Mononuclear cell (primary cell): ENCODE measurements around the gene YIF1A. TPM values are rescaled to one million over a fixed set of nuclear protein-coding genes. Genes with fewer than 3 reads are reported as not detected.
"Not testable (repeated sequence)": the region's sequence is repeated elsewhere in the genome, so short reads cannot be mapped to it uniquely, and the experiment has no call there.

Source experiments
- H3K27me3 ChIP-seq: 2 replicates; pipeline ENCODE4 v1.6.0; 2011; ENCODE audit warnings: low read length, control low read depth; ENCODE audit not compliant: insufficient read depth
- H3K4me1 ChIP-seq: 2 replicates; pipeline ENCODE4 v1.5.1; 2011; ENCODE audit warnings: mild to moderate bottlenecking, low read length, control low read depth; ENCODE audit not compliant: insufficient read depth
- H3K4me3 ChIP-seq: 2 replicates; pipeline ENCODE4 v1.5.1; 2011; ENCODE audit warnings: mild to moderate bottlenecking, low read length, moderate library complexity
- H3K9me3 ChIP-seq: 2 replicates; pipeline ENCODE4 v1.5.1; 2011; ENCODE audit warnings: low read depth, mild to moderate bottlenecking, control low read depth, low read length
- total RNA-seq: library from RNA; depleted of rRNA; stranded (reverse); fragments of >200 nt; gene quantifications from one replicate; pipeline ENCODE4 v1.2.3, GENCODE V29; 2012

YIF1A gene
- total RNA-seq, 1 donor = 13.1 TPM

GRCh38 chr11:66276619-66277018 lies 12.3 kb downstream of the YIF1A start:
- H3K4me3 ChIP-seq, H3K9me3 ChIP-seq, H3K27me3 ChIP-seq: not testable (repeated sequence)
- peaks cover 32% of the 10 kb centered on the region for H3K4me1 ChIP-seq

GRCh38 chr11:66275984-66276612 lies 12.8 kb downstream of the YIF1A start:
- Histone ChIP-seq H3K27me3 (no peaks in the 10 kb centered on the region), H3K4me1 (peaks cover 35% of the 10 kb centered on the region), H3K9me3 (no peaks in the 10 kb centered on the region), H3K4me3 (no peak overlapping the region)

- no peak overlapping the region for H3K4me3 ChIP-seq
- no peaks in the 10 kb centered on the region for H3K27me3 ChIP-seq
- no peaks in the 10 kb centered on the region for H3K9me3 ChIP-seq
- peaks cover 41% of the 10 kb centered on the region for H3K4me1 ChIP-seq
Measured at GRCh38 chr11:66275396-66275795, 13.5 kb downstream of the YIF1A start.

- Histone ChIP-seq H3K9me3 (no peaks in the 10 kb centered on the region), H3K4me1 (peaks cover 53% of the 10 kb centered on the region), H3K27me3 (no peaks in the 10 kb centered on the region), H3K4me3 (no peak overlapping the region)
Measured at GRCh38 chr11:66274219-66274618, 14.7 kb downstream of the YIF1A start.

GRCh38 chr11:66272596-66272995 lies 16.3 kb downstream of the YIF1A start:
- no peak overlapping the region for H3K4me3 ChIP-seq
- H3K9me3 ChIP-seq = no peaks in the 10 kb centered on the region
- no peaks in the 10 kb centered on the region for H3K27me3 ChIP-seq
- H3K4me1 ChIP-seq = peaks cover 56% of the 10 kb centered on the region

GRCh38 chr11:66271816-66272215 lies 17.1 kb downstream of the YIF1A start:
- Histone ChIP-seq H3K4me1 (peaks cover 55% of the 10 kb centered on the region), H3K9me3 (no peaks in the 10 kb centered on the region), H3K27me3 (no peaks in the 10 kb centered on the region), H3K4me3 (no peak overlapping the region)

GRCh38 chr11:66268952-66269905 lies 19.7 kb downstream of the YIF1A start:
- no peaks in the 10 kb centered on the region for H3K9me3 ChIP-seq
- peaks cover 56% of the 10 kb centered on the region for H3K4me1 ChIP-seq
- H3K27me3 ChIP-seq = no peaks in the 10 kb centered on the region
- H3K4me3 ChIP-seq = peak overlapping the region; percentile 94

- Histone ChIP-seq H3K9me3 (no peaks in the 10 kb centered on the region), H3K4me3 (peak within 1 kb of the TSS; percentile 94), H3K4me1 (peaks cover 53% of the 10 kb centered on the region), H3K27me3 (no peaks in the 10 kb centered on the region)
Measured at GRCh38 chr11:66268244-66268951, 20.5 kb downstream of the YIF1A start, which contains the start of gene RAB1B. Gene RAB1B, plus strand, starts transcription at chr11:66268639. Its CDS starts 41 bp downstream, at chr11:66268680.

GRCh38 chr11:66267379-66268243 lies 21.3 kb downstream of the YIF1A start:
- peaks cover 47% of the 10 kb centered on the region for H3K4me1 ChIP-seq
- no peaks in the 10 kb centered on the region for H3K9me3 ChIP-seq
- H3K4me3 ChIP-seq = peak overlapping the region; percentile 94
- H3K27me3 ChIP-seq = no peaks in the 10 kb centered on the region

GRCh38 chr11:66267039-66267378 lies 21.9 kb downstream of the YIF1A start:
- H3K4me3 ChIP-seq = peak overlapping the region; percentile 94
- H3K9me3 ChIP-seq = no peaks in the 10 kb centered on the region
- no peaks in the 10 kb centered on the region for H3K27me3 ChIP-seq
- peaks cover 41% of the 10 kb centered on the region for H3K4me1 ChIP-seq

- Histone ChIP-seq H3K27me3 (no peaks in the 10 kb centered on the region), H3K4me3 (no peak overlapping the region), H3K4me1 (peaks cover 36% of the 10 kb centered on the region), H3K9me3 (no peaks in the 10 kb centered on the region)
Measured at GRCh38 chr11:66266378-66267038, 22.4 kb downstream of the YIF1A start.

- H3K4me3 ChIP-seq = no peak overlapping the region
- no peaks in the 10 kb centered on the region for H3K9me3 ChIP-seq
- H3K27me3 ChIP-seq = no peaks in the 10 kb centered on the region
- H3K4me1 ChIP-seq = peaks cover 31% of the 10 kb centered on the region
Measured at GRCh38 chr11:66265531-66266377, 23.2 kb downstream of the YIF1A start.

GRCh38 chr11:66264914-66265313 lies 24.0 kb downstream of the YIF1A start:
- H3K27me3 ChIP-seq = no peaks in the 10 kb centered on the region
- H3K4me3 ChIP-seq = no peak overlapping the region
- H3K9me3 ChIP-seq = no peaks in the 10 kb centered on the region
- H3K4me1 ChIP-seq = peaks cover 23% of the 10 kb centered on the region
